Ishikawa (cell line): ENCODE measurements around the gene NDST1.

ENCODE experiments used
- CEBPB ChIP-seq: IDR thresholded peaks from 2 replicates; pipeline ENCODE4 v1.6.1; 2012
- EP300 ChIP-seq: IDR thresholded peaks from 2 replicates; pipeline ENCODE4 v1.6.1; 2012; ENCODE audit warnings: borderline replicate concordance
- FOXM1 ChIP-seq: IDR thresholded peaks from 2 replicates; pipeline ENCODE4 v1.6.1; 2012; ENCODE audit warnings: low read depth, borderline replicate concordance
- RAD21 ChIP-seq: IDR thresholded peaks from 2 replicates; pipeline ENCODE4 v1.6.1; 2012; ENCODE audit warnings: low read depth
- REST ChIP-seq: IDR thresholded peaks from 2 replicates; pipeline ENCODE4 v1.6.1; 2012; ENCODE audit warnings: low read depth, mild to moderate bottlenecking
- TAF1 ChIP-seq: IDR thresholded peaks from 2 replicates; pipeline ENCODE4 v1.6.1; 2012; ENCODE audit warnings: low read depth, mild to moderate bottlenecking
- TCF12 ChIP-seq: IDR thresholded peaks from 2 replicates; pipeline ENCODE4 v1.6.1; 2012; ENCODE audit warnings: low read depth
- TEAD4 ChIP-seq: IDR thresholded peaks from 2 replicates; pipeline ENCODE4 v1.6.1; 2012
- YY1 ChIP-seq: IDR thresholded peaks from 2 replicates; pipeline ENCODE4 v1.6.1; 2012; ENCODE audit warnings: low read depth
- TF ChIP-seq, protein P1 (sequence below): IDR thresholded peaks from 2 replicates; pipeline ENCODE4 v1.6.1; 2012

DNA sequence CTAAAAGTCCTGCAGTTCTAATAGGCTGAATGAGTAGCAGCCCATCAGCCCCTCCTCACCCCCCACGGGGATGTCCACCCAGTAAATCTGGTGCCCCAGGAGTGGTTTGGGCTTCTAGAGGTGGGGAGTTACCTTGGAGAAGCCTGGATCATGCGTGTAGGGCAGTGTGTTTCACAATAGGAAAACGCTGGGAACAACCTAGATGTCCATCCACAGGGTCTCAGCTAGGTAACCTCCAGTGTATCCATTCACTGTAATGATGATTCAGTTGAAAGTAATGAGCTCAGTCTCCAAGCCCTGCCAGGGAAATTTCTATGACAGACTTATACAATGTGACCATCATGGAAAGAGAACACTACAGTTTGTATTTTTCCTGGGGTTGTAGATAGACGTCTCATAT lies 51.8 kb downstream of the NDST1 start:
- TF ChIP-seq CEBPB: no peak
- no peak for TF ChIP-seq TCF12
- no peak for TF ChIP-seq YY1
- no peak for TF ChIP-seq RAD21
- TF ChIP-seq FOXM1: no peak
- TF ChIP-seq, protein P1, sequence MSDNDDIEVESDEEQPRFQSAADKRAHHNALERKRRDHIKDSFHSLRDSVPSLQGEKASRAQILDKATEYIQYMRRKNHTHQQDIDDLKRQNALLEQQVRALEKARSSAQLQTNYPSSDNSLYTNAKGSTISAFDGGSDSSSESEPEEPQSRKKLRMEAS: no peak
- TF ChIP-seq TAF1: no peak
- no peak for TF ChIP-seq REST
- no peak for TF ChIP-seq TEAD4
- TF ChIP-seq EP300: no peak
